Activated naive CD8-positive, alpha-beta T cell treated with anti-CD3 and anti-CD28 coated beads for 36 hours (primary cell): Measurements from ENCODE around the gene HMGN4. TPM values are rescaled to one million over a fixed set of nuclear protein-coding genes. Genes with fewer than 3 reads are reported as not detected.
A peak's percentile ranks its signal among the peaks of the same experiment; 100 is the strongest.

Experiments used
- DNase-seq: peaks from one replicate; pipeline ENCODE4 v3.0.0; 2021
- H3K27ac Mint-ChIP-seq: one replicate; pipeline ENCODE4 v1.8.0; 2022; ENCODE audit warnings: mild to moderate bottlenecking, moderate library complexity, mixed read lengths
- H3K27me3 Mint-ChIP-seq: one replicate; pipeline ENCODE4 v1.8.0; 2022; ENCODE audit warnings: mild to moderate bottlenecking, mixed read lengths
- H3K36me3 Mint-ChIP-seq: one replicate; pipeline ENCODE4 v1.8.0; 2021; ENCODE audit warnings: mild to moderate bottlenecking, mixed read lengths
- H3K4me1 Mint-ChIP-seq: one replicate; pipeline ENCODE4 v1.8.0; 2021; ENCODE audit warnings: mixed read lengths
- H3K4me3 Mint-ChIP-seq: one replicate; pipeline ENCODE4 v1.8.0; 2022; ENCODE audit warnings: mild to moderate bottlenecking, moderate library complexity, mixed read lengths
- H3K9me3 Mint-ChIP-seq: one replicate; pipeline ENCODE4 v1.8.0; 2022; ENCODE audit warnings: mixed read lengths
- total RNA-seq, 2 experiments: library from RNA; stranded (reverse); gene quantifications; one replicate each; pipeline ENCODE4 v1.2.3, GENCODE V29; 2021

Gene HMGN4
- total RNA-seq, 2 experiments from 2014 or later: 89.2 to 90.1 TPM

DNA sequence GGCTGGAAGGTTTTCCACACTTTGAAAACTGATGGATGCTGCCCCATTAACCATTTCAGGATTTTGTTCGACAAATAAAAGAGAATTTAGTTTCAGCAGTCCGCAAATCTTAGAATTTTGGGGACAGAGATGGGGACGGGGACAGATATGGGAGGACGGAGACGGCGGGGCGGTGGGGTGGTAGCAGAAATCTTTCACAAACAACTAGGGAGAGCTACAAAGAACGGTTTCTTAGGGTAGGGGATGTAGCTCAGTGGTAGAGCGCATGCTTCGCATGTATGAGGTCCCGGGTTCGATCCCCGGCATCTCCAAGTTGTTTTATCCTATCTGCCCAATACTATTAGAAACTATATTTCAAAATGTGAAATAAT, 15.1 kb downstream of the HMGN4 start:
- H3K36me3 Mint-ChIP-seq: no peaks in the 10 kb centered on the region
- peaks cover 3% of the 10 kb centered on the region for H3K27me3 Mint-ChIP-seq
- no peak overlapping the region for H3K4me3 Mint-ChIP-seq
- peaks cover 33% of the 10 kb centered on the region for H3K4me1 Mint-ChIP-seq
- DNase-seq: peak; percentile 71
- H3K27ac Mint-ChIP-seq: no peak overlapping the region
- peaks cover 1% of the 10 kb centered on the region for H3K9me3 Mint-ChIP-seq

DNA sequence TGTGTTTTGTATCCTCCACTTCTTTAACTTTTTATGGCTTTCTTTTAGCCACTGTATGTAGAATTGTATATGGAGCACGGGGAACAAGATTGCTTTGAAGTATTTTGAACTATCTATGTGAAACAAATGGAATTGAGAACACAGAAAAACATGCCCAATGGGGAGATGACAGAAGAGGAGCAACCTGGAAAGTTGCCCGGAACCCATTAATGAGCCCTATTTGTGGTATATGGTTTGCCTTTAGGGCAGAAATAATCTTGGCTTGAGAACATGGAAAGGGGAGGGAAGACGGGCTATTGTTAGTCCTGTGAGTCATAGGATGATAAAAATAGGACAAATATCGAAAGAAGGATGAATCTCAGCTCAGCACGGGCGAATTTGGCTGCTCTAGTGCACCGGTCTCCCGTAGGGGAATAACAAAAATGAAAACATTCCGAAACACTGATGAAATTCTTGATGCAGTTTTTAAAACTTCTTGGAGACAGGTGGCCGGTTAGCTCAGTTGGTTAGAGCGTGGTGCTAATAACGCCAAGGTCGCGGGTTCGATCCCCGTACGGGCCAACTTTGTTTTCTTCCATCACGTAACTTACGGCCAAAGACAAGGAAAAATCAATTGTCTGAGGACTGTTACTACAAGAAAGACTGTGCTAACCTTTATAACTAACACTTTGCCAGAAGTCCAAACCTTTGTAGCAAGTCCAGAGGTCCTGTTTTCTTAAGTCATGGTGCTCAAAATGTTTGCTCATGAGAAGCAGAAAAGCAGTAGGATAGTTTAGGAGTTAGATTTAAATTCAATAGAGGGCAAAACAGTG, 15.7 kb downstream of the HMGN4 start:
- H3K4me1 Mint-ChIP-seq: peaks cover 33% of the 10 kb centered on the region
- peaks cover 3% of the 10 kb centered on the region for H3K27me3 Mint-ChIP-seq

DNA sequence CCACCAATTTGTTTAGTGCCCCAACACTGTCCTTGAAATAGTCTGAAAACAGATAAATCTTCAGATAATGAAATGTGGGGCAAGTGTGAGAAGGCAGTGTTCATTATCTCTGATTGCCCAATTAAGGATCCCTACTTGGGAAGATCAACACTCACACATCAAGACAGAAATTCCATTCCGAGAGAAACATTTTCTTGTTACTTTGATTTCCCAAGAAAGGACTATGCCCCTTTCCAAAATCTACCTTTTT, 16.2 kb downstream of the HMGN4 start:
- Mint-ChIP-seq H3K4me3 (no peak overlapping the region), H3K27ac (no peak overlapping the region), H3K36me3 (no peaks in the 10 kb centered on the region), H3K4me1 (peaks cover 33% of the 10 kb centered on the region), H3K9me3 (peaks cover 1% of the 10 kb centered on the region), H3K27me3 (peaks cover 3% of the 10 kb centered on the region)
- DNase-seq: no peak

More for the DNA sequence above, 15.7 kb downstream of the HMGN4 start:
- peaks cover 1% of the 10 kb centered on the region for H3K9me3 Mint-ChIP-seq
- H3K36me3 Mint-ChIP-seq: no peaks in the 10 kb centered on the region
- H3K27ac Mint-ChIP-seq: no peak overlapping the region
- no peak overlapping the region for H3K4me3 Mint-ChIP-seq
- peak; percentile 72 for DNase-seq

DNA sequence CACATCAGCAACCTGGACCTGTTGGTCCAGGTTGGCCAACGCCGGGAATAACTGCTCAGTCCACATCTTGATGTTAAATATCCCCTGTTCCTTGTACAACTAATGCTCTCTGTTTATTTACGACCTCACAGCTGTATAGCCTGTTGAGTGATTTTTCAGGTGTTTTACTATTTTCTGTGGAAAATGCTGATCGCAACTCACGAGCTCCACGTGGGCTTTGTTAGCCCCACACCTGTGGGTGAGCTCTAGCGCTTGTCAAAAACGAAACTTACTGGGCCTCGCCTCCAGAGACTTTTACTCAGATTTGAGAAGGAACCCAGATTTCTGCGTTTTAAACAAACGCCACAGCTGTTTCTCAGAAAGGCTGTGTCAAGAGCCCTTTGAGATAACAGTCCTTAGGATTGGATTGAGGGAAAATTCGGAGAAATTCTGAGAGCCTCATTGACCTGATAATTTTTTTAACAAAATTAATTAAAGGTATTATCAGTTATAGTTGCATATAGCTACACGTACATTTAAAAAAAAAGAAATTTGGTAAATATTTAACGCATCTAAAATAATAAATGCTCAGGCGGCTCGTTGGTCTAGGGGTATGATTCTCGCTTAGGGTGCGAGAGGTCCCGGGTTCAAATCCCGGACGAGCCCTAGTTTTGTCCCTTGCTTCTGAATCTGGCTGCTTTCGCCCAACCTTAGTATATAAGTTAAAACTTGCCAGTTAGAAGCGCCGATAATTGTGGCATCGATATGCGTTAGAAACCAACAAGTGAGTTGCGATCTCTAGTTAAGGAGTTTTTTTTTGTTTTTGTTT, 16.7 kb downstream of the HMGN4 start:
- DNase-seq: peak; percentile 53
- Mint-ChIP-seq H3K27me3 (peaks cover 3% of the 10 kb centered on the region), H3K36me3 (no peaks in the 10 kb centered on the region), H3K9me3 (peaks cover 1% of the 10 kb centered on the region), H3K27ac (peak overlapping the region; percentile 30), H3K4me3 (peak overlapping the region; percentile 23), H3K4me1 (peaks cover 29% of the 10 kb centered on the region)

DNA sequence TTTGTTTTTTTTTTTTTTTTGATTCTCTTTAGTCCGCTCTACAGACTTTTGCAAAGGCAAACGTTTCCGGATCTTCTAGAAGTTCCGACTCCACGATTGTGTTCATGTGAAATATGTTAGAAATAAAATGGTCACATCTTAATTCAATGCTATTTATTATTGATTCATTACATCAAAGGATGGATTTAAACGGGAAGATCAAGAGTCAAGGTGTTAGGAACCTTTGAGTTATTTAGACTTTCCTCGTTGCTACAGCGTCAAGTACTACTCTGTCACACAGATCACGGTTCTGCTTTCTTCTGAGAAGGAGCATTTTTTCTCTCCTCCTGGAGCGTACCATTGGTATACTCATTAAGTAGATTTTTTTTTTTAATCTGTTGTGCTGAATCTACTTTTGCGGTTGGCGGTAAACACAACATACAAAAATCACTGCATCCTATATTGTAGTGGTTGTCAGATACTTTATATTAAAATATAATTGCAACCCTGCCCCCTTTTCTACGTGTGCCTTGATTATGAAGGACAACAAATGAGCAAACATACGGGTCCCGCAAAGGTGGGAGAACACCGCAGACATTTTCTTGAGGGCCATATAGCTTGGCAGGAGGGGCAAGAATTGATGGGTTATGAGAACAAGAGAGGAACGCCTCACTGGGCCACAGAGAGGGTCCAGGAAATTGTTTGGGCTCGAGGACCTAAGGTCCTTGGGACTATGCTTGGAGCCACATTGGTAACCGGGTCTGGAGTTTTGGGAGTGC, 17.5 kb downstream of the HMGN4 start:
- Mint-ChIP-seq H3K27me3 (peaks cover 3% of the 10 kb centered on the region), H3K4me1 (peaks cover 23% of the 10 kb centered on the region), H3K36me3 (no peaks in the 10 kb centered on the region), H3K9me3 (peaks cover 1% of the 10 kb centered on the region), H3K4me3 (peak overlapping the region; percentile 23), H3K27ac (peak overlapping the region; percentile 30)
- DNase-seq: no peak

DNA sequence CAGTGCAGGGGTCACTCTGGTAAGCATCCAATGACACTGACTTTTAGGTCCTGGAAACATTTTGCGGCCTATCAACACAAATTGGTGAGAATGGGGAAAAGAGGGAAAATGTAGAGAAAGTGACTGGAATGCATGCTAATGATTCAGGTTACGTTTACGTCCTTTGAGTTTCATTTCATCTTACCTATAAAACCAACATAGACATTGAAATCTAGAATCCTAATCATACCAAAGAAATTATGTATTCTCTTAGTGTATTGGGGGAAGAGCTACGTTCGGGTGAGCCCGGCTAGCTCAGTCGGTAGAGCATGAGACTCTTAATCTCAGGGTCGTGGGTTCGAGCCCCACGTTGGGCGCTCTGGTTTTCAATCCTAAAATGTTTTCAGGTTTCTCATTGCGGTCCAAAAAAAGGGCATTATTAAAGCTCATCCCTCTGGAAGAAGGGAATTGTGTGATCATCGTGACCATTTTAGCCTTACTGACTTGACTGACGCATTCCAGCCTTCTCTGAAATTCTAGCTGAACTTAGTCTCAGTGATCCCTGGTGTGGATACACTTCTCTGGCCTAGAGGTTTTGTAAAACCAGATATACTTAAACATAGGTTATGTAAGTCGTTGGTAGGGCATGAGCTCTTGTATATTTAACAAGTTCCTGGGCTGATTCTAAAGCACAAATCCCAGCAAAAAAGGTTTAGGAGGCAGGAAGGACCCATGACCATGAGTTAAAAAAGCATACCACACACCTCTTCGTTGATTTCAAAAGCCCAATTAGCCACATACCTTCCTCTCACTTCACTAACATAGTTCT, 18.3 kb downstream of the HMGN4 start:
- Mint-ChIP-seq H3K4me3 (peak overlapping the region; percentile 33), H3K36me3 (no peaks in the 10 kb centered on the region), H3K9me3 (peaks cover 1% of the 10 kb centered on the region), H3K27me3 (peaks cover 3% of the 10 kb centered on the region), H3K4me1 (peaks cover 18% of the 10 kb centered on the region), H3K27ac (peak overlapping the region; percentile 72)
- DNase-seq: peak; percentile 49

DNA sequence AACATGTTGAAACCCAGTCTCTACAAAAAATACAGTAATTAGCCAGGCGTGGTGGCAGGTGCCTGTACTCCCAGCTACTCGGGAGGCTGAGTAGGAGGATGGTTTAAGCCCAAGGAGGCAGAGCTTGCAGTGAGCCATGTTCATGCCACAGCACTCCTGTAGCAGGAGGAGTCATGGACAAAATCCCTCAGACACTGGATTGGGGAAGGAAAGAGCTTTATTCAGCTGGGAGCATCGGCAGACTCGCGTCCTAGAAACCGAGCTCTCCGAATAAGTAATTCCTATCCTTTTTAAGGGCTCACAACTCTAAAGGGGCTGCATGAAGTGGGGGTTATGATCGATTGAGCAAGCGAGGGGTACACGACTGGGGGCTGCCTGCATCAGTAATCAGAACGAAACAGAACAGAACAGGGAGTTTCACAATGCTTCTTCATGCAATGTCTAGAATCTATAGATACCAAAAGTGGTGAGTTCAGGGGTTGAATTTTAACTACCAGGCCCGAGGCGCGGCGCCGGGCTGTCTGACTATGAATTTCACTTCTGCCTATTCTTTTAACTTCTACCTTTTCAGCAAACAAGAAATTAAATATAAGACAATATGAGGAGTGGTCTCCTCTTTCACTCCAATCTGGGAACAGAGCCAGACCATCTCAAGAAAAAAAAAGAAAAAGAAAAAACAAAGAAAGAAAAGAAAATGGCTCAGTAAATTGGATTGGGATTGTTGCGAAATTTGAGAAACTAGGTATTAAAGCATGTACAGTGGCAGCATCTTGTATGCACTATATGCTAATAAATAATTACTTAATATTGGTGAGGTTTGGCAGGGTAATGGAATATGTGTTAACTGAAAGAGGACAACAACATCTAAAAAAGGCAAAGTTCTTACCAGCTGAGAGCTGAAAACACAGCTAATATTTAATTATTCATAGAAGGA, 23.6 kb downstream of the HMGN4 start:
- H3K27me3 Mint-ChIP-seq: no peaks in the 10 kb centered on the region
- no peaks in the 10 kb centered on the region for H3K36me3 Mint-ChIP-seq
- H3K9me3 Mint-ChIP-seq: peaks cover 1% of the 10 kb centered on the region
- no peak for DNase-seq
- H3K27ac Mint-ChIP-seq: no peak overlapping the region
- H3K4me1 Mint-ChIP-seq: no peaks in the 10 kb centered on the region
- H3K4me3 Mint-ChIP-seq: no peak overlapping the region

DNA sequence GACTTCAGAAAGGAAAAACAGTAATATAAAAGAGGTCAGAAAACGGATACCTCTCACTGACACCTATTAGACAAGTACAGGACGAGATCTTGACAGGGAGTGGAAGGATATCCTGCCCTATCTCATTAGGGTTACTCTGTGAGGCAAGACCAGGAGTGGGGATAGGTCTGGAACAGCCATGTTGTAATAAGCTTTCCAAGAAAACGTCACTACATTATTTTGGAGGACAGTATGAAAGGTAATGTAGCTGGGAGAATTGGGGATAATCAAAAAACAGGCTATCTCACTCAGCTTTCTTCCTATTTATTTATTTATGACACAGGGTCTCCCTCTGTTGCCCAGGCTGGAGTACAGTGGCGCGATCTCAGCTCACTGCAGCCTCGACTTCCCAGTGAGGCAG, 25.3 kb downstream of the HMGN4 start:
- no peak overlapping the region for H3K4me3 Mint-ChIP-seq
- peaks cover 2% of the 10 kb centered on the region for H3K4me1 Mint-ChIP-seq
- peaks cover under 1% of the 10 kb centered on the region for H3K9me3 Mint-ChIP-seq

DNA sequence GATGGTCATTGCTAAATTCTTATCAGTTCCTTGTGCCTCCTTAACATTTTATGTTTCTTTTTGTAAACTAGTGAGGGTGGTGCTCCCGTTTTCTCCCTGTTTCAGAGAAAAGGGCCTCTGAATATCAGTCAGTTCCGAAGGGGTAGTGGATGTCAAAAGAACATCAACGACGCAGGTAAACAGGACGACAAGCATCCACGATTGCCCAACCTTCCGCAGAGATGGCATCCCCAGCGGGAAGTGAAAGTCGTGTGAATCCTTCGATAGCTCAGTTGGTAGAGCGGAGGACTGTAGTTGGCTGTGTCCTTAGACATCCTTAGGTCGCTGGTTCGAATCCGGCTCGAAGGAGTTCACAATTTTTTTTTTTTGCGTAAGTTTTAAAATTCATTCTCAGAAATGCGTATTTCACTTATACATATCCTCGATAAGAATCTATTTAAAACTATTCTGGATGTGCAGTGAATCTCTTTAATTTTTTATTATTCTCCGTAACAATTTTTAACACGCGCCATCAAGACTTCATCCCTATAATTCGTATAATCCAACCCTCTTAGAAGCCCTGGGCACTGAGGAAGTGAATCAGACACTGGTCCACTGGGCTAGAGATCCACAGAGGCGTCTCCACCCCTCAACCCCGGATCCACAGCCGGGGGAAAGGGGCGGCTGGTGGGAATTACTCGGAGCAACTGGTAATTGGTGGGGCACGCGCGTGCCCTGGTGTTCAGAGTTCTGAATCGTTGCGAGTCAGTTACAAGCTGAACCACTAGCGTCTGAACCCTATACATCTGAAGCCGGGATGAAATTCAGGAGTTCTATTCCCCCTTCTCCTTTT, 30.7 kb downstream of the HMGN4 start:
- DNase-seq: peak; percentile 92
- Mint-ChIP-seq H3K9me3 (peaks cover 2% of the 10 kb centered on the region), H3K4me3 (peak overlapping the region; percentile 92), H3K36me3 (peaks cover 3% of the 10 kb centered on the region), H3K27me3 (peaks cover 9% of the 10 kb centered on the region), H3K4me1 (peaks cover 24% of the 10 kb centered on the region), H3K27ac (peak overlapping the region; percentile 92)

More for the DNA sequence above, 25.3 kb downstream of the HMGN4 start:
- peaks cover under 1% of the 10 kb centered on the region for H3K36me3 Mint-ChIP-seq
- H3K27me3 Mint-ChIP-seq: peaks cover under 1% of the 10 kb centered on the region
- no peak overlapping the region for H3K27ac Mint-ChIP-seq
- no peak for DNase-seq

DNA sequence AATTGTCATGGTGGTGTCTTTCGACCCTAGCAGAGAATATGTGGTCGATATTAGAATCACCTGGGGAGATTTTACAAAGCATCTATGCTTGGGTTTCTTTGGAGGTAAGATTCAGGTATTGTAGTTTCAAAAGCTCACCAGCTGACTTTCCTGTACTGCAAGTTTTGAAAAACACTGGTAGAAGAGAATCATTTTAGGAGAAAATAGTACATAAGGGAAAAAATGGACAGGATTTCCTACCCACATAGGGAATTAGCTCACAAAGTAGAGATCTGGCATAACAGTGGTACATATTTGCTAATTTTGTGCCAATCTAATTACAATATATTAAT, 31.2 kb downstream of the HMGN4 start:
- peak overlapping the region; percentile 92 for H3K4me3 Mint-ChIP-seq
- peaks cover 2% of the 10 kb centered on the region for H3K9me3 Mint-ChIP-seq
- peaks cover 9% of the 10 kb centered on the region for H3K27me3 Mint-ChIP-seq
- peaks cover 24% of the 10 kb centered on the region for H3K4me1 Mint-ChIP-seq
- H3K27ac Mint-ChIP-seq: no peak overlapping the region
- peaks cover 3% of the 10 kb centered on the region for H3K36me3 Mint-ChIP-seq
- no peak for DNase-seq

DNA sequence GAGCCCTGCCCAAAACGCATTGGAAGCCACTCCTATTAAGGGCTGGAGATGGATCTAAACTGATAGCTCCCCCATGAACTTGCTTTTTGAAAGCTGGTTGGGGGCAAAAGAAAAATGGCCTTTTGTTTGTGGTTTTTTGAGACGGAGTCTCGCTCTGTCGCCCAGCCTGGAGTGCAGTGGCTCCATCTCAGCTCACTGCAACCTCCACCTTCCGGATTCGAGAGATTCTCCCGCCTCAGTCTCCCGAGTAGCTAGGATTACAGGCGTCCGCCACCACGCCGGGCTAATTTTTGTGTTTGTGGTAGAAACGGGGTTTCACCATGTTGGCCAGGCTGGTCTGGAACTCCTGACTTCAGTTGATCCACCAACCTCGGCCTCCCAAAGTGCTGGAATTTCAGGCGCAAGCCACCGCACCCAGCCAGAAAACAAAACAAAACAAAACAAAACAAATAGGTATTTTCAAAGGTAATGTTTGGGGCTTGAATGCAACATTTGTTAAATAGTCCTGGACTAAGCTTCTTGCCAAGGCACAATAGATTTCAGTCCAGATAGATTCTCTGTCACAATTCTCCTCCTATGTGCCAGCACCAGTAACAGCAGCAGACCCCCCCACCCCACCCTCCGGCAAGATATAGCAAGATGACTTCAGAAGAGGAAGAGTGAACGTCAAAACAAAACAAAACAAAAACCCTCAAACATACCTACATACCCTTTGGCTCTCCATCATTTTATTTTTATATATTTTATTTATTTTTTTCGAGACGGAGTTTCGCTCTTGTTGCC, 32.1 kb downstream of the HMGN4 start:
- no peak overlapping the region for H3K4me3 Mint-ChIP-seq
- peaks cover 3% of the 10 kb centered on the region for H3K36me3 Mint-ChIP-seq
- no peak for DNase-seq
- H3K27me3 Mint-ChIP-seq: peaks cover 9% of the 10 kb centered on the region
- H3K9me3 Mint-ChIP-seq: peaks cover 2% of the 10 kb centered on the region
- H3K4me1 Mint-ChIP-seq: peaks cover 24% of the 10 kb centered on the region
- no peak overlapping the region for H3K27ac Mint-ChIP-seq

DNA sequence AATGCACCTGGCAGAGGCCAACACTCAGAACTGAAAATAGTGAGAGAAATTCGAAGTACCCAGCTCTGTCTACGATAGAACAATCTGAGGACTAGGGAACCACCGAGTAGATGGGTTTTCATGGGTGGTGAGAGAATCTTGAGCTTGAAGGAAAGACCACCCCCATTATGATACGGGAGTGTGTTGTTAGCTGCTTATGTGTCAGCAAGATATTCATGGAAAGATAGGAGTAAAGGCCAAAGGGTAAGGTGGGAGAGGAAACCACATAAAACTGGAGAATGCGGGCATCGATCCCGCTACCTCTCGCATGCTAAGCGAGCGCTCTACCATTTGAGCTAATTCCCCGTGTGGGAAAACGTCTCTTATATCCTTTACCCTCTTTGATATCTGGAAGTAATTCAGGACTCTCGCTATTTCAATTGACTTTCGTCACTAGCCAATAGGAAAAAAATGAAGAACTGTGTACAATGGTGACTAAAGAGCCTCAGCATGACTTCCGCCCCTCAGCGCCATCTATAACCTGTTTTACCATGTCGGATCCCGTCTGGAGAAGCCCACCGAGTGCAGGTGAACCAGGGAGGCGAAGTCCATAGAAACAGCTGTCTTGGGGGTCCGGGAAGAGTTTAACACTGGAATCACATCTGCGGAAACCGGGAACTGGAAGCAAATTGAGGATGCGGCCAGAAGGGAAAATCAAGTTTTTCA, 33.6 kb downstream of the HMGN4 start:
- Mint-ChIP-seq H3K4me1 (peaks cover 33% of the 10 kb centered on the region), H3K4me3 (peak overlapping the region; percentile 84), H3K27me3 (peaks cover 12% of the 10 kb centered on the region), H3K27ac (peak overlapping the region; percentile 90), H3K9me3 (peaks cover 2% of the 10 kb centered on the region), H3K36me3 (peaks cover 3% of the 10 kb centered on the region)
- DNase-seq: peak; percentile 47
